K562 (cell line): ENCODE data around the gene OPCML. TPM values are rescaled to one million over a fixed set of nuclear protein-coding genes. Genes with fewer than 3 reads are reported as not detected.

Source experiments
- BACH1 ChIP-seq: fragments of 200-800 bp; sonication (Bioruptor generic); IDR thresholded peaks from 2 replicates; pipeline ENCODE4 v1.6.1; 2016; ENCODE audit warnings: missing genetic modification characterization, missing compliant biosample characterization
- CREM ChIP-seq: IDR thresholded peaks from 2 replicates; pipeline ENCODE4 v1.6.1; 2014; ENCODE audit warnings: antibody characterized with exemption, low read depth
- ETV5 ChIP-seq: sonication (generic); formaldehyde crosslinking; IDR thresholded peaks from 2 replicates; pipeline ENCODE4 v1.4.0; 2020; ENCODE audit warnings: low read depth, mild to moderate bottlenecking, missing genetic modification reagents
- SMAD4 ChIP-seq: fragments of 250-450 bp; sonication (Bioruptor Pico); conservative IDR thresholded peaks from 2 replicates; pipeline ENCODE4 v1.8.0; 2021; ENCODE audit warnings: inconsistent platforms, mild to moderate bottlenecking, moderate library complexity
- polyA plus RNA-seq, 8 experiments: library from polyadenylated mRNA; depleted of rRNA in 4 of 8; stranded (reverse) in 5 of 8; unstranded in 3 of 8; fragments of >200 nt; fragmentation: Nextera tagmentation in 2 of 8; fragmentation: Illumina TruSeq in 1 of 8; extraction: Ambion mirVana in 2 of 8; extraction: Trizol in 1 of 8; gene quantifications; 2 replicates each; pipeline versions ENCODE4 v1.2.1 to v1.2.3, GENCODE V29; 2011 to 2014; ENCODE audit warnings: inconsistent platforms in 1 of 8, missing spikeins in 1 of 8
- total RNA-seq, 7 experiments: library from RNA; depleted of rRNA in 6 of 7; stranded (reverse); fragments of >200 nt in 6 of 7; fragmentation: Illumina TruSeq in 2 of 7; extraction: Trizol in 2 of 7; gene quantifications; 2 replicates each; pipeline versions ENCODE4 v1.2.1 to v1.2.3, GENCODE V29; 2011 to 2021; ENCODE audit warnings: low replicate concordance in 1 of 7
- TF ChIP-seq, protein P1 (sequence below), 2 experiments: fragments of 450-650 bp; IDR thresholded peaks; 2 replicates each; pipeline ENCODE4 v1.6.1; 2018; ENCODE audit warnings: mild to moderate bottlenecking in 2 of 2, low read depth in 1 of 2; ENCODE audit not compliant: partially characterized antibody in 2 of 2
- TF ChIP-seq, protein P2 (sequence below): fragments of 450-650 bp; conservative IDR thresholded peaks from 2 replicates; pipeline ENCODE4 v1.6.1; 2016; ENCODE audit warnings: missing genetic modification characterization, low read depth, mild to moderate bottlenecking, missing compliant biosample characterization, moderate library complexity
- TF ChIP-seq, protein P3 (sequence below): sonication (generic); formaldehyde crosslinking; IDR thresholded peaks from 2 replicates; pipeline ENCODE4 v1.8.1; 2023; ENCODE audit warnings: mild to moderate bottlenecking, missing genetic modification reagents

The OPCML gene
- total and polyA plus RNA-seq, 9 of the 15 experiments (the other 6 are each of a cell fraction or from before 2014, with no cell fraction given), result not detected

- TF ChIP-seq, protein P1, sequence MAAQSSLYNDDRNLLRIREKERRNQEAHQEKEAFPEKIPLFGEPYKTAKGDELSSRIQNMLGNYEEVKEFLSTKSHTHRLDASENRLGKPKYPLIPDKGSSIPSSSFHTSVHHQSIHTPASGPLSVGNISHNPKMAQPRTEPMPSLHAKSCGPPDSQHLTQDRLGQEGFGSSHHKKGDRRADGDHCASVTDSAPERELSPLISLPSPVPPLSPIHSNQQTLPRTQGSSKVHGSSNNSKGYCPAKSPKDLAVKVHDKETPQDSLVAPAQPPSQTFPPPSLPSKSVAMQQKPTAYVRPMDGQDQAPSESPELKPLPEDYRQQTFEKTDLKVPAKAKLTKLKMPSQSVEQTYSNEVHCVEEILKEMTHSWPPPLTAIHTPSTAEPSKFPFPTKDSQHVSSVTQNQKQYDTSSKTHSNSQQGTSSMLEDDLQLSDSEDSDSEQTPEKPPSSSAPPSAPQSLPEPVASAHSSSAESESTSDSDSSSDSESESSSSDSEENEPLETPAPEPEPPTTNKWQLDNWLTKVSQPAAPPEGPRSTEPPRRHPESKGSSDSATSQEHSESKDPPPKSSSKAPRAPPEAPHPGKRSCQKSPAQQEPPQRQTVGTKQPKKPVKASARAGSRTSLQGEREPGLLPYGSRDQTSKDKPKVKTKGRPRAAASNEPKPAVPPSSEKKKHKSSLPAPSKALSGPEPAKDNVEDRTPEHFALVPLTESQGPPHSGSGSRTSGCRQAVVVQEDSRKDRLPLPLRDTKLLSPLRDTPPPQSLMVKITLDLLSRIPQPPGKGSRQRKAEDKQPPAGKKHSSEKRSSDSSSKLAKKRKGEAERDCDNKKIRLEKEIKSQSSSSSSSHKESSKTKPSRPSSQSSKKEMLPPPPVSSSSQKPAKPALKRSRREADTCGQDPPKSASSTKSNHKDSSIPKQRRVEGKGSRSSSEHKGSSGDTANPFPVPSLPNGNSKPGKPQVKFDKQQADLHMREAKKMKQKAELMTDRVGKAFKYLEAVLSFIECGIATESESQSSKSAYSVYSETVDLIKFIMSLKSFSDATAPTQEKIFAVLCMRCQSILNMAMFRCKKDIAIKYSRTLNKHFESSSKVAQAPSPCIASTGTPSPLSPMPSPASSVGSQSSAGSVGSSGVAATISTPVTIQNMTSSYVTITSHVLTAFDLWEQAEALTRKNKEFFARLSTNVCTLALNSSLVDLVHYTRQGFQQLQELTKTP (IDR thresholded peaks at IDR 0.05; ENCODE audit: low read depth in 1 of 2, partially characterized antibody in 2 of 2), result no peak
- TF ChIP-seq, protein P2, sequence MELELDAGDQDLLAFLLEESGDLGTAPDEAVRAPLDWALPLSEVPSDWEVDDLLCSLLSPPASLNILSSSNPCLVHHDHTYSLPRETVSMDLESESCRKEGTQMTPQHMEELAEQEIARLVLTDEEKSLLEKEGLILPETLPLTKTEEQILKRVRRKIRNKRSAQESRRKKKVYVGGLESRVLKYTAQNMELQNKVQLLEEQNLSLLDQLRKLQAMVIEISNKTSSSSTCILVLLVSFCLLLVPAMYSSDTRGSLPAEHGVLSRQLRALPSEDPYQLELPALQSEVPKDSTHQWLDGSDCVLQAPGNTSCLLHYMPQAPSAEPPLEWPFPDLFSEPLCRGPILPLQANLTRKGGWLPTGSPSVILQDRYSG (tag), result no peak
- TF ChIP-seq BACH1 (tag), result no peak
- TF ChIP-seq CREM, result no peak
- TF ChIP-seq, protein P3, sequence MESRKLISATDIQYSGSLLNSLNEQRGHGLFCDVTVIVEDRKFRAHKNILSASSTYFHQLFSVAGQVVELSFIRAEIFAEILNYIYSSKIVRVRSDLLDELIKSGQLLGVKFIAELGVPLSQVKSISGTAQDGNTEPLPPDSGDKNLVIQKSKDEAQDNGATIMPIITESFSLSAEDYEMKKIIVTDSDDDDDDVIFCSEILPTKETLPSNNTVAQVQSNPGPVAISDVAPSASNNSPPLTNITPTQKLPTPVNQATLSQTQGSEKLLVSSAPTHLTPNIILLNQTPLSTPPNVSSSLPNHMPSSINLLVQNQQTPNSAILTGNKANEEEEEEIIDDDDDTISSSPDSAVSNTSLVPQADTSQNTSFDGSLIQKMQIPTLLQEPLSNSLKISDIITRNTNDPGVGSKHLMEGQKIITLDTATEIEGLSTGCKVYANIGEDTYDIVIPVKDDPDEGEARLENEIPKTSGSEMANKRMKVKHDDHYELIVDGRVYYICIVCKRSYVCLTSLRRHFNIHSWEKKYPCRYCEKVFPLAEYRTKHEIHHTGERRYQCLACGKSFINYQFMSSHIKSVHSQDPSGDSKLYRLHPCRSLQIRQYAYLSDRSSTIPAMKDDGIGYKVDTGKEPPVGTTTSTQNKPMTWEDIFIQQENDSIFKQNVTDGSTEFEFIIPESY (CRISPR knock-in tag), result no peak
- no peak for TF ChIP-seq SMAD4 (CRISPR knock-in tag)
- no peak for TF ChIP-seq ETV5 (CRISPR knock-in tag)
These were observed 413.6 kb downstream of the OPCML start (continued) for GRCh38 chr11:133118563-133119268.
